Measurements from ENCODE around the gene TLN1. TPM values are rescaled to one million over a fixed set of nuclear protein-coding genes. Genes with fewer than 3 reads are reported as not detected.

TLN1 gene
- total RNA-seq, 1 experiment from 2014 or later, result 347 TPM

GRCh38 chr9:35700942-35701341 lies 31.1 kb downstream of the TLN1 start:
- intact Hi-C loops (cut with micrococcal nuclease; ENCODE audit: unreplicated experiment) (no loop called here), in situ Hi-C loops (cut with HindIII; ENCODE audit: low pct_unique_long_range_greater_than_20kb, low sequenced_read_pairs) (no loop called here)
- Histone ChIP-seq H3K27me3 (ENCODE audit: control insufficient read depth, insufficient read depth, low read length) (no peaks in the 10 kb centered on the region), H3K27ac (ENCODE audit: low read length) (no peak overlapping the region), H3K4me1 (ENCODE audit: control insufficient read depth, insufficient read depth, low read length) (no peaks in the 10 kb centered on the region), H3K4me3 (ENCODE audit: low read depth in 2 of 2, low read length in 2 of 2) (no peak overlapping the region), H3K36me3 (ENCODE audit: control insufficient read depth, insufficient read depth, low read length) (peaks cover 26% of the 10 kb centered on the region), H3K9me3 (ENCODE audit: control insufficient read depth, insufficient read depth, low read depth, low read length) (no peaks in the 10 kb centered on the region)
- ATAC-seq, result no peak
- TF ChIP-seq TCF7L2 (IDR thresholded peaks at IDR 0.05; ENCODE audit: low read depth, low read length), result no peak
- TF ChIP-seq REST (IDR thresholded peaks at IDR 0.05; ENCODE audit: insufficient read depth in 1 of 2, low read depth in 2 of 2, low read length in 1 of 2), result no peak
- CTCF ChIA-PET, result no interaction called here
- POLR2A ChIA-PET, result no interaction called here
- no peak for DNase-seq (ENCODE audit: low read depth, low spot score)
- no TSS peak for BruUV-seq (replicated peaks)

GRCh38 chr9:35700031-35700430 lies 32.0 kb downstream of the TLN1 start:
- Histone ChIP-seq H3K36me3 (ENCODE audit: control insufficient read depth, insufficient read depth, low read length) (peaks cover 23% of the 10 kb centered on the region), H3K4me1 (ENCODE audit: control insufficient read depth, insufficient read depth, low read length) (no peaks in the 10 kb centered on the region), H3K27ac (ENCODE audit: low read length) (no peak overlapping the region), H3K9me3 (ENCODE audit: control insufficient read depth, insufficient read depth, low read depth, low read length) (no peaks in the 10 kb centered on the region), H3K27me3 (ENCODE audit: control insufficient read depth, insufficient read depth, low read length) (no peaks in the 10 kb centered on the region), H3K4me3 (ENCODE audit: low read depth in 2 of 2, low read length in 2 of 2) (no peak overlapping the region)
- in situ Hi-C loops (cut with HindIII; ENCODE audit: low pct_unique_long_range_greater_than_20kb, low sequenced_read_pairs) (no loop called here), intact Hi-C loops (cut with micrococcal nuclease; ENCODE audit: unreplicated experiment) (no loop called here)
- TF ChIP-seq CTCF (IDR thresholded peaks at IDR 0.05), result no peak
- no peak for TF ChIP-seq POLR2AphosphoS5 (IDR thresholded peaks at IDR 0.05; ENCODE audit: low read depth, low read length)
- no peak for TF ChIP-seq SIN3A (IDR thresholded peaks at IDR 0.05; ENCODE audit: borderline replicate concordance, insufficient read depth, low read depth, low read length)
- TF ChIP-seq TCF7L2 (IDR thresholded peaks at IDR 0.05; ENCODE audit: low read depth, low read length), result no peak
- no peak for TF ChIP-seq REST (IDR thresholded peaks at IDR 0.05; ENCODE audit: insufficient read depth in 1 of 2, low read depth in 2 of 2, low read length in 1 of 2)
- DNase-seq (ENCODE audit: low read depth, low spot score) (no peak), ATAC-seq (no peak)
- BruUV-seq (replicated peaks), result no TSS peak
- CTCF ChIA-PET, result no interaction called here
- POLR2A ChIA-PET, result no interaction called here

Measured in Panc1 (cell line).